GM12801 (cell line): Measurements from ENCODE around the gene SHC3.

Experiments
- TF ChIP-seq, protein P1 (sequence below): IDR thresholded peaks from one replicate; pipeline ENCODE4 v1.5.1; 2011; ENCODE audit warnings: control low read depth; ENCODE audit not compliant: insufficient read length; ENCODE audit errors: extremely low read depth

SHC3 gene

DNA sequence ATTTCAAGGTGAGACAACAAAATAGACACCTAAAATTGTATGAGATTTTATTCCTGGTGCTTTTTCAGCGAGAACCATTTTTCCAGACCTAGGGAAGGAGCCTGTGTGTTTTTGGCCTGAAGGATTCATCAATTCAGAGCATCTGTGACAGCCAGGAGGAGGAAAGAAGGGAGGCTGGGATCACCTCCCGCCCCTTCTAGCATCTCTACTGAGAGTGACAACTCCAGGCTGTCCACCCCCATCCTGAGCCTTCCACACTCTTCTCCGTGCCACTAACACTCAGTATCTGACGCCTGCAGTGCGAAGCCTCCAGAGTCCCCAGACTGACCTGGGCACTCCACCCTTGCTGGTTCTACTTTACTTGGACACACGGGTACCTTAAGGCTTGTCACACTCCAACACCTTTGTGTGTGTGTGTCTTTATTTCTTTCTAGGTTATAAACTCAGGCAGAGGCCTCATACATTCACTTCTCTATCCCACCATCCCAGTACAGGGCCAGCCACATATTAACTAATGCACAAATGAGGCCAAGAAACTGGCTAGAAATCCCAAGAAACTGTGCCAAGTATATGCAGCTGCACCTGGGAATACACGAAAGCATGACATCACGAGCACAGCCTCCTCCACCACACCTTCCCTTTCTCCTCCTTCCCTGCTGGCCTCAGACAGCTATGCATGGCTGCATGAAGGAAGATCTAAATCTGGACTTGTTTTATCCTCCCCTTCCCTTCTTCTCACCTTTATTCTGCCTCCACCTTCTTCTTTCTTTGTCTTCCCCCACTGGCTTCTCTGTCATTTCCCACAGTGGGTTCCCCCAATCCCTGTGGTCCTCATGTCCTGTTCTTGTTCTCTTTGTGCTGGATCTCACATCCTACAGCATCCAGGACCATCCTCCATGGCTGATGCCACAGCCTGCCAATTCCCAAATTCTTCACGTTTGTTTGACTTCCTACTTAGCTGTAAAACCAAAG, 171.3 kb downstream of the SHC3 start:
- TF ChIP-seq, protein P1, sequence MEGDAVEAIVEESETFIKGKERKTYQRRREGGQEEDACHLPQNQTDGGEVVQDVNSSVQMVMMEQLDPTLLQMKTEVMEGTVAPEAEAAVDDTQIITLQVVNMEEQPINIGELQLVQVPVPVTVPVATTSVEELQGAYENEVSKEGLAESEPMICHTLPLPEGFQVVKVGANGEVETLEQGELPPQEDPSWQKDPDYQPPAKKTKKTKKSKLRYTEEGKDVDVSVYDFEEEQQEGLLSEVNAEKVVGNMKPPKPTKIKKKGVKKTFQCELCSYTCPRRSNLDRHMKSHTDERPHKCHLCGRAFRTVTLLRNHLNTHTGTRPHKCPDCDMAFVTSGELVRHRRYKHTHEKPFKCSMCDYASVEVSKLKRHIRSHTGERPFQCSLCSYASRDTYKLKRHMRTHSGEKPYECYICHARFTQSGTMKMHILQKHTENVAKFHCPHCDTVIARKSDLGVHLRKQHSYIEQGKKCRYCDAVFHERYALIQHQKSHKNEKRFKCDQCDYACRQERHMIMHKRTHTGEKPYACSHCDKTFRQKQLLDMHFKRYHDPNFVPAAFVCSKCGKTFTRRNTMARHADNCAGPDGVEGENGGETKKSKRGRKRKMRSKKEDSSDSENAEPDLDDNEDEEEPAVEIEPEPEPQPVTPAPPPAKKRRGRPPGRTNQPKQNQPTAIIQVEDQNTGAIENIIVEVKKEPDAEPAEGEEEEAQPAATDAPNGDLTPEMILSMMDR = no peak

DNA sequence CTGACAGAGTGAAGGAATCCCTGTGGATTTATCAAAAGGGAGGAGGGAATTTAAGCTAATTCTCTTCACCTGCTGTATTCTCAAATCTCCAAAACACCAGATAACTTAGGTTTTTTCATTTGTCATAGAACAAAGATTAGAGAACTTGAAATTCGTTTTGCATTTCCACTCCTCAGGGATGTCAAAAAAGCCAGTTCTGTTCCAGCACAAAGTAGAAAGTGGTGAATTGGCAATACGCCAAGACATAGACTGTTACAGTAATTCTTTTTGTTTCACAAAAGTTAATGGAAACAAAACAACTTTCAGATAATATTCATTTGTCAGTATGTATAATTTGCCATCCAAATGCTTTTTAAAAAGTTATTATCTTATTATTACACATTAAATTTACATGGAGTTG, 172.4 kb downstream of the SHC3 start:
- TF ChIP-seq, protein P1 = no peak

DNA sequence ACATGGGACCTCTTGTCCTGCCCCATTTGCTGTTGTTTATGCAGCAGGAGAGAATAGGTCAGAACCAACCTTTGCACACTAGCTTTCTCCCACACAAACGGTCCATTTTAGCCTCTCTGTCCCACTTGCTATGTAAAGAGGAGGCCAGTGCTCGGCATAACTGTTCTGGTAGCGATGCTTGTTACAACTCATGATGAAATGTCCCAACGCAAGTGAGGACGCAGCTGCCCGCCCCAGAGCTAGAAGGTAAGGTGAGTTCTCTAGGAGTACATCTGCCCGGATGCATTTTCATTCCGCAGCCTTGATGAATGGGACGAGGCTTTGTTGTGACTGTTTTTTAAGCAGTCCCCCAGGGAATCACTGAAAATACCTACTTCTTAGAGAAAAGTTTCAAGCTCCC, 173.3 kb downstream of the SHC3 start:
- TF ChIP-seq, protein P1 = no peak

DNA sequence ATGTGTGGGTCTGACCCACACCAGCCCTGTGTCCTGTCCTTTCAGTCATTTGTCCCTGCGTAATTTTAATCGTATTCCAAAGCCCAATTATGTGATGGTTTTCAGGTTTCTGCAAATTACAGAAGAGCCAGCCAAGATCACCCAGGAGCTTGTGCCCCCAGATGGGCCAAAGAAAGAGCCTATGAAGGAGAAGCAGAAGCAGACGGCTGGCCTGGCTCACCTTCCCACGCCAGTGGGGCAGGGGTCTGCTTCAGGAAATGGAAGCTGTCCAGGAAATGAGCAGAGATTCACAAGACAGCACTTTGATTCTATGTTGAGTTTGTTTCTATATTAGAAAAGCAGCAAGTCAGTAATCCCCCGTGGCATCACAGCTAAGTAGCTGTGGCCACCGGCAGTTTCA, 175.6 kb downstream of the SHC3 start:
- TF ChIP-seq, protein P1 = no peak

DNA sequence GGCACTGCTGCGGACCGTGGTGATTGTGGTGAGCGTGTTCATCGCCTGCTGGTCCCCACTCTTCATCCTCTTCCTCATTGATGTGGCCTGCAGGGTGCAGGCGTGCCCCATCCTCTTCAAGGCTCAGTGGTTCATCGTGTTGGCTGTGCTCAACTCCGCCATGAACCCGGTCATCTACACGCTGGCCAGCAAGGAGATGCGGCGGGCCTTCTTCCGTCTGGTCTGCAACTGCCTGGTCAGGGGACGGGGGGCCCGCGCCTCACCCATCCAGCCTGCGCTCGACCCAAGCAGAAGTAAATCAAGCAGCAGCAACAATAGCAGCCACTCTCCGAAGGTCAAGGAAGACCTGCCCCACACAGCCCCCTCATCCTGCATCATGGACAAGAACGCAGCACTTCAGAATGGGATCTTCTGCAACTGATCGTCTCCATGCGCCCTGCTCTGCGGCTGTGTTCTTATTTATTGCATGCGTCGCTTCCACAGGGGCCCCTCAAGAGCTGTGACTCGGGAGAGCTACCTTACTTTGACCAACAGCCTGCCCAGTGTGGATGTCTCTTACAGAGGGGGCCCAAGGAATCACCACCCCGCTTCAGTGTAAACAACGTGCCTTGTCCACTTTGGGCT, 176.6 kb downstream of the SHC3 start:
- TF ChIP-seq, protein P1 = no peak

DNA sequence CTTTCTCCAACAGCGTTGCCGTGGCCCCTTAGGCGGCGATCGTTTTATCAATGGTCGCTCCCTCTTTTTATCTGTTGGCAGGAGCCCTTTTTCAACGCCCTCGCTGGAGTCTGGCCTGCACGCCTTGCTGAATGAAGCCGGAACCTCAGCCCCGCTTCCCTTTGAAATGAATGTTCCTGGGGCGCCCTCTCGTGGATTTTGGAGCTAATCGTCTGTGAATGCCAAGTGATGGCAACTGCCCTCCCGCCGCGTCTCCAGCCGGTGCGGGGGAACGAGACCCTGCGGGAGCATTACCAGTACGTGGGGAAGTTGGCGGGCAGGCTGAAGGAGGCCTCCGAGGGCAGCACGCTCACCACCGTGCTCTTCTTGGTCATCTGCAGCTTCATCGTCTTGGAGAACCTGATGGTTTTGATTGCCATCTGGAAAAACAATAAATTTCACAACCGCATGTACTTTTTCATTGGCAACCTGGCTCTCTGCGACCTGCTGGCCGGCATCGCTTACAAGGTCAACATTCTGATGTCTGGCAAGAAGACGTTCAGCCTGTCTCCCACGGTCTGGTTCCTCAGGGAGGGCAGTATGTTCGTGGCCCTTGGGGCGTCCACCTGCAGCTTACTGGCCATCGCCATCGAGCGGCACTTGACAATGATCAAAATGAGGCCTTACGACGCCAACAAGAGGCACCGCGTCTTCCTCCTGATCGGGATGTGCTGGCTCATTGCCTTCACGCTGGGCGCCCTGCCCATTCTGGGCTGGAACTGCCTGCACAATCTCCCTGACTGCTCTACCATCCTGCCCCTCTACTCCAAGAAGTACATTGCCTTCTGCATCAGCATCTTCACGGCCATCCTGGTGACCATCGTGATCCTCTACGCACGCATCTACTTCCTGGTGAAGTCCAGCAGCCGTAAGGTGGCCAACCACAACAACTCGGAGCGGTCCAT, 177.4 kb downstream of the SHC3 start:
- TF ChIP-seq, protein P1 = no peak

DNA sequence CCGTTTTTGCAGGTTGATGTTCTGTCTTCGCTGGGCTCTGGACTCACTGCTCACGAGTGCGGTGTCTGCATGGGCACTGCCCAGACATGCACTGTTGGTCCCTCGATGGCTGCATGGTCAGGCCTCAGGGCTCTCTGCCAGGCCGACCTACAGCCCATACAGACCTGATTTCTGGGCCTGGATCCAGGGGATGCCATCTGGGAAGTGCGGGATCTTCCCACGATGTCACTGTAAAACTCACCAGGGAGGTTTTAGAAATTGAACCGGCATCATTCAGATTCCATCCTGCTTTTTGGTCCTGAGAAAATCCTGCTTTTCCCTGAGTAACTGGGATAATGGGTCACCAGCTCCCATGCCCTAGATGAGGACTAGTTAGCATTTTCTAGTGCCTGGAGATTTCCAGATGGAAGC, 178.2 kb downstream of the SHC3 start:
- TF ChIP-seq, protein P1 = no peak
